B cell (primary cell): ENCODE data around the gene NSUN5. TPM values are rescaled to one million over a fixed set of nuclear protein-coding genes. Genes with fewer than 3 reads are reported as not detected.
"Not testable (repeated sequence)": the region's sequence is repeated elsewhere in the genome, so short reads cannot be mapped to it uniquely, and the experiment has no call there.

Experiments used
- ATAC-seq: fragments of 200-7000 bp; cut with Tn5 transposase; one replicate; pipeline ENCODE4 v1.10.0; 2021; ENCODE audit warnings: low read depth, mild to moderate bottlenecking, moderate number of reproducible peaks, moderate library complexity
- CTCF ChIA-PET: fragments of 350-600 bp; sonication (Branson Sonifier 250); formaldehyde crosslinking; loops from one replicate; lab custom pipeline; 2021; ENCODE audit warnings: antibody characterized with exemption, inconsistent platforms; lab: Charles Lee
- POLR2A ChIA-PET: fragments of 350-600 bp; sonication (Branson Sonifier 250); formaldehyde crosslinking; loops from one replicate; lab custom pipeline; 2021; ENCODE audit warnings: antibody characterized with exemption; lab: Charles Lee
- DNase-seq: peaks from one replicate; pipeline ENCODE4 v3.0.0; 2013
- H2AFZ ChIP-seq: 2 replicates; pipeline ENCODE4 v1.6.1; 2012; ENCODE audit warnings: mild to moderate bottlenecking, low read depth, low read length; ENCODE audit not compliant: insufficient read depth, poor library complexity, severe bottlenecking
- H3K27ac ChIP-seq, 2 donors: 1 replicate in 1 of 2; 2 replicates in 1 of 2; pipeline ENCODE4 v1.5.1; 2012 to 2013; ENCODE audit warnings: low read length in 2 of 2, mild to moderate bottlenecking in 2 of 2, moderate library complexity in 1 of 2
- H3K27me3 ChIP-seq, 4 experiments: fragments of 200-600 bp in 1 of 4; sonication (generic) in 1 of 4; replicated peaks in 1 of 4; 1 replicate in 2 of 4; 2 replicates in 2 of 4; pipeline versions ENCODE4 v1.6.1 to v1.7.0; 2013 to 2016; ENCODE audit warnings: low read length in 3 of 4, mild to moderate bottlenecking in 2 of 4, mixed read lengths in 1 of 4, moderate library complexity in 1 of 4; ENCODE audit not compliant: insufficient read depth in 4 of 4, control insufficient read depth in 3 of 4; ENCODE audit errors: control extremely low read depth in 1 of 4
- H3K36me3 ChIP-seq, 2 experiments: replicated peaks in 1 of 2; 1 replicate in 1 of 2; 2 replicates in 1 of 2; pipeline versions ENCODE4 v1.6.1 to v1.7.1; 2013; ENCODE audit warnings: low read length in 1 of 2; ENCODE audit not compliant: insufficient read depth in 2 of 2, control insufficient read depth in 1 of 2; ENCODE audit errors: control extremely low read depth in 1 of 2, extremely low read depth in 1 of 2
- H3K4me1 ChIP-seq, 2 donors: fragments of 200-600 bp in 1 of 2; sonication (generic) in 1 of 2; 1 replicate in 1 of 2; 2 replicates in 1 of 2; pipeline versions ENCODE4 v1.5.1 to v1.6.1; 2013 to 2017; ENCODE audit warnings: low read length in 2 of 2; ENCODE audit not compliant: control insufficient read depth in 2 of 2, insufficient read depth in 2 of 2
- H3K4me2 ChIP-seq: replicated peaks from 2 replicates; pipeline ENCODE3; 2012; ENCODE audit warnings: mild to moderate bottlenecking, low read depth, low read length; ENCODE audit not compliant: poor library complexity, severe bottlenecking
- H3K4me3 ChIP-seq, 5 experiments: fragments of 200-600 bp in 1 of 5; sonication (generic) in 1 of 5; 1 replicate in 3 of 5; 2 replicates in 2 of 5; pipeline versions ENCODE4 v1.5.1 to v1.7.0; 2011 to 2016; ENCODE audit warnings: low read length in 4 of 5, mild to moderate bottlenecking in 4 of 5, low read depth in 2 of 5, control low read depth in 1 of 5, moderate library complexity in 1 of 5; ENCODE audit not compliant: insufficient read depth in 1 of 5; ENCODE audit errors: control extremely low read depth in 1 of 5, extremely low read depth in 1 of 5
- H3K79me2 ChIP-seq: fragments of 200-600 bp; sonication (generic); one replicate; pipeline ENCODE4 v1.6.0; 2016; ENCODE audit warnings: low read length; ENCODE audit not compliant: control insufficient read depth, insufficient read depth
- H3K9ac ChIP-seq: fragments of 200-600 bp; sonication (generic); 2 replicates; pipeline ENCODE4 v1.6.1; 2017; ENCODE audit warnings: mild to moderate bottlenecking, low read length, moderate library complexity
- H3K9me3 ChIP-seq, 3 donors: one replicate each; pipeline versions ENCODE4 v1.6.1 to v1.7.1; 2013; ENCODE audit warnings: low read length in 2 of 3; ENCODE audit not compliant: control insufficient read depth in 2 of 3, insufficient read depth in 1 of 3; ENCODE audit errors: control extremely low read depth in 1 of 3
- H4K20me1 ChIP-seq: 2 replicates; pipeline ENCODE4 v1.6.0; 2012; ENCODE audit warnings: mild to moderate bottlenecking, low read length; ENCODE audit not compliant: insufficient read depth, control insufficient read depth, poor library complexity, severe bottlenecking
- H3K27ac Mint-ChIP-seq: one replicate; pipeline ENCODE4 v1.8.0; 2021; ENCODE audit warnings: mixed read lengths
- H3K27me3 Mint-ChIP-seq: one replicate; pipeline ENCODE4 v1.8.0; 2021; ENCODE audit warnings: mixed read lengths
- H3K4me1 Mint-ChIP-seq: one replicate; pipeline ENCODE4 v1.8.0; 2021; ENCODE audit warnings: mixed read lengths
- H3K4me3 Mint-ChIP-seq: one replicate; pipeline ENCODE4 v1.8.0; 2021; ENCODE audit warnings: mixed read lengths
- H3K9me3 Mint-ChIP-seq: one replicate; pipeline ENCODE4 v1.8.0; 2022; ENCODE audit warnings: mixed read lengths; ENCODE audit not compliant: insufficient read depth
- WGBS: methylation state at CpG from one replicate; pipeline ENCODE4 v1.1.5; 2013; ENCODE audit warnings: missing lambda C conversion rate; ENCODE audit not compliant: insufficient coverage; 5-methylcytosine and 5-hydroxymethylcytosine counted together
- intact Hi-C: fragments of 100-400 bp; cut with micrococcal nuclease; formaldehyde crosslinking; loops from one replicate; pipeline ENCODE4 v1.10.0; 2022
- polyA plus RNA-seq: library from polyadenylated mRNA; depleted of rRNA; stranded (reverse); fragments of >200 nt; gene quantifications from 2 replicates; pipeline ENCODE4 v1.2.3, GENCODE V29; 2012
- total RNA-seq, 2 donors: library from RNA; stranded (reverse); fragments of 120-200 nt in 1 of 2; gene quantifications; 1 replicate in 1 of 2; 2 replicates in 1 of 2; pipeline versions ENCODE4 v1.2.3 to v1.2.4, GENCODE V29; 2013 to 2022

Gene NSUN5
- total and polyA plus RNA-seq, 2 donors (not counting 1 experiment from before 2014, with no cell fraction given), result 67.1 to 98.0 TPM

DNA sequence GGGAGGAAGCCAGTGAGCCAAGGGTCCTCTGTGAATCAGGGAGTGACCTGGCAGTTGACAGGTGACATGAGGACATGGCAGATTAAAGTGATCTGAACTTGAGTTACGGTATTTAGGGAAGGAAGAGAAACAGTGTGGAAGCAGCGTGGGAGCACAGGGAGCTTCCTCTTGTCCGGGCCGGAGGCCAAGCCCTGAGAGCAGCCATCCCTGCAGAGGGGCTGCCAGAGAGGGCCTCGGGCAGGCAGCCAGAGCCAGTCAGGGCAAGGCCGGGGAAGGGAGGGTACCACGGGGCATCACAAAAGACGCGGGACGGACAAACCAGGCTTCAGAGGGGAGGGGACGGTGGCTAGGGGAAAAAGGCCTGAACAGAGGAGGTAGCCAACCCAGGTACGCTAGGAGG lies 8.8 kb downstream of the NSUN5 start:
- H3K9me3 Mint-ChIP-seq, H3K4me3 Mint-ChIP-seq, H2AFZ ChIP-seq, H3K27me3 Mint-ChIP-seq, DNase-seq, H3K4me2 ChIP-seq, H3K79me2 ChIP-seq, POLR2A ChIA-PET, H3K27ac ChIP-seq, H3K9ac ChIP-seq, H3K9me3 ChIP-seq, H3K27ac Mint-ChIP-seq, H3K4me3 ChIP-seq, H4K20me1 ChIP-seq, H3K27me3 ChIP-seq, H3K4me1 Mint-ChIP-seq, ATAC-seq, intact Hi-C loops, H3K4me1 ChIP-seq, CTCF ChIA-PET: not testable (repeated sequence)
- WGBS, result 39% methylated on average over 6 of the region's 12 CpGs
- peaks cover 0 to 14% of the 10 kb centered on the region in 2 experiments for H3K36me3 ChIP-seq

DNA sequence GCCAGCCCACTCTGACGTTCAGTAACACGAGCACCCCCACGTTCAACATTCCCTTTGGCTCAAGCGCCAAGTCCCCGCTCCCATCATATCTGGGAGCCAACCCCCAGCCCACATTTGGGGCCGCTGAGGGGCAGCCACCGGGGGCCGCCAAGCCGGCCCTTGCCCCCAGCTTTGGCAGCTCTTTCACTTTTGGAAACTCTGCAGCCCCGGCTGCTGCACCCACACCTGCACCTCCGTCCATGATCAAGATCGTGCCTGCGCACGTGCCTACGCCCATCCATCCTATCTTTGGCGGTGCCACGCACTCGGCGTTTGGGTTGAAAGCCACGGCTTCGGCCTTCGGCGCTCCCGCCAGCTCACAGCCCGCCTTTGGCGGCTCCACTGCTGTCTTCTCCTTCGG lies 10.9 kb downstream of the NSUN5 start:
- H3K4me3 Mint-ChIP-seq, H3K4me3 ChIP-seq, H3K4me2 ChIP-seq, CTCF ChIA-PET, H2AFZ ChIP-seq, H3K27me3 Mint-ChIP-seq, H3K4me1 Mint-ChIP-seq, DNase-seq, POLR2A ChIA-PET, H4K20me1 ChIP-seq, H3K27ac Mint-ChIP-seq, H3K79me2 ChIP-seq, H3K36me3 ChIP-seq, ATAC-seq, H3K9me3 Mint-ChIP-seq, intact Hi-C loops, H3K9me3 ChIP-seq, H3K27me3 ChIP-seq, H3K4me1 ChIP-seq, H3K9ac ChIP-seq, H3K27ac ChIP-seq: not testable (repeated sequence)
- WGBS, result 92% methylated on average over 2 of the region's 27 CpGs

DNA sequence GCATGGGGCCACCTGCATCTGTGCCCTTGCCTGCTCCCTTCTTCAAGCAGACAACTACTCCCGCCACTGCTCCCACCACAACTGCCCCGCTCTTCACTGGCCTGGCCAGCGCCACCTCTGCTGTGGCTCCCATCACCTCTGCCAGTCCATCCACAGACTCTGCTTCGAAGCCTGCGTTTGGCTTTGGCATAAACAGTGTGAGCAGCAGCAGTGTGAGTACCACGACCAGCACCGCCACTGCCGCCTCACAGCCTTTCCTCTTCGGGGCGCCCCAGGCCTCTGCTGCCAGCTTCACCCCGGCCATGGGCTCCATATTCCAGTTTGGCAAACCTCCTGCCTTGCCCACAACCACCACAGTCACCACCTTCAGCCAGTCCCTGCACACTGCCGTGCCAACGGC lies 11.4 kb downstream of the NSUN5 start:
- POLR2A ChIA-PET, H3K4me1 ChIP-seq, H2AFZ ChIP-seq, H3K36me3 ChIP-seq, H3K27ac ChIP-seq, H3K27me3 ChIP-seq, H3K9ac ChIP-seq, H3K27ac Mint-ChIP-seq, H3K4me2 ChIP-seq, H4K20me1 ChIP-seq, H3K4me3 Mint-ChIP-seq, H3K9me3 ChIP-seq, intact Hi-C loops, H3K27me3 Mint-ChIP-seq, DNase-seq, CTCF ChIA-PET, H3K4me3 ChIP-seq, ATAC-seq, H3K79me2 ChIP-seq, H3K9me3 Mint-ChIP-seq, H3K4me1 Mint-ChIP-seq: not testable (repeated sequence)
- no CpG with 5 or more reads among the region's 13 CpGs for WGBS

DNA sequence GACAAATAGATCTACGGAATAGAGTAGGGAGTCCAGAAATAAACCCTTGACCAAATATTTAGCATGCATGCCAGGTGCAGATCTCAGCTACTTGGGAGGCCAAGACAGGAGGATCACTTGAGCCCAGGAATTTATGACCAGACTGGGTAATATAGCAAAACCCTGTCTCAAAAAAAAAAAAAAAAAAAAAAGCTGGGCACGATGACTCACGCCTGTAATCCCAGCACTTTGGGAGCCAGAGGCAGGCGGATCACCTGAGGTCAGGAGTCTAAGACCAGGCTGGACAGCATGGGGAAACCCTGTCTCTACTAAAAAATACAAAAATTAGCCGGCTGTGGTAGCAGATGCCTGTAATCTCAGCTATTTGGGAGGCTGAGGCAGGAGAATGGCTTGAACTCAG lies 31.4 kb downstream of the NSUN5 start:
- CTCF ChIA-PET, H3K36me3 ChIP-seq, H3K9me3 ChIP-seq, H3K4me3 ChIP-seq, H2AFZ ChIP-seq, H3K4me3 Mint-ChIP-seq, H3K4me1 Mint-ChIP-seq, H3K4me1 ChIP-seq, H3K9ac ChIP-seq, H3K27me3 ChIP-seq, H3K27ac Mint-ChIP-seq, H3K27ac ChIP-seq, POLR2A ChIA-PET, ATAC-seq, H3K4me2 ChIP-seq, H3K27me3 Mint-ChIP-seq, H4K20me1 ChIP-seq, H3K9me3 Mint-ChIP-seq, DNase-seq, intact Hi-C loops, H3K79me2 ChIP-seq: not testable (repeated sequence)
- WGBS, result no CpG with 5 or more reads among the region's 5 CpGs
